Measurements from ENCODE around the gene MED25.

MED25 gene

DNA sequence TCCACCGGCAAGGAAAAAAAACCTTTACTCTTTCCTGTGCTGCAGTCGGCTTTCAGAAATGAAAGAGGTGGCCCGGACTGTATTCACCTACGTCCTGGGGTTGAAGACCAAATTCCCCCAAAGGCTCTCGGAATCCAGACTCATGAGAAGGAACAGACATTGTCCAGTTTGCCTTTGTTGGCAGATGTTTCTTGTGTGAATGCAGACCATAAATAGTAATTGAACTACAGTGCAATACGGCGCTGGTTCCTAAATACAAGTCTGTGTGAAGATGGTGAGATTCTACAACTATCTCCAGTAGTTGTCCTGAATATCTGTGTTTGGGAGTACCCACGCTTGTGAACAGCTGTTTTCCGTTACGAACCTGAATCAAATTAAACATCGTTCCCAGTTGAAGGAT lies 21.6 kb downstream of the MED25 start:
- Histone ChIP-seq H3K4me3 (IDR thresholded peaks at IDR 0.05; ENCODE audit: insufficient read depth, low read depth, low read length) (no peak overlapping the region), H3K27me3 (ENCODE audit: insufficient read depth, low read depth) (no peaks in the 10 kb centered on the region), H2AFZ (ENCODE audit: low read depth) (no peak overlapping the region), H4K20me1 (ENCODE audit: insufficient read depth) (no peaks in the 10 kb centered on the region), H3K27ac (no peak overlapping the region), H3K79me2 (ENCODE audit: insufficient read depth, low read depth) (no peaks in the 10 kb centered on the region), H3K9ac (no peak overlapping the region), H3K4me1 (ENCODE audit: low read depth, poor library complexity, severe bottlenecking) (peaks cover 10% of the 10 kb centered on the region), H3K36me3 (ENCODE audit: insufficient read depth) (no peaks in the 10 kb centered on the region; the same call in 1 of the 2 replicates), H3K4me2 (no peak overlapping the region)
- TF ChIP-seq, protein P1, sequence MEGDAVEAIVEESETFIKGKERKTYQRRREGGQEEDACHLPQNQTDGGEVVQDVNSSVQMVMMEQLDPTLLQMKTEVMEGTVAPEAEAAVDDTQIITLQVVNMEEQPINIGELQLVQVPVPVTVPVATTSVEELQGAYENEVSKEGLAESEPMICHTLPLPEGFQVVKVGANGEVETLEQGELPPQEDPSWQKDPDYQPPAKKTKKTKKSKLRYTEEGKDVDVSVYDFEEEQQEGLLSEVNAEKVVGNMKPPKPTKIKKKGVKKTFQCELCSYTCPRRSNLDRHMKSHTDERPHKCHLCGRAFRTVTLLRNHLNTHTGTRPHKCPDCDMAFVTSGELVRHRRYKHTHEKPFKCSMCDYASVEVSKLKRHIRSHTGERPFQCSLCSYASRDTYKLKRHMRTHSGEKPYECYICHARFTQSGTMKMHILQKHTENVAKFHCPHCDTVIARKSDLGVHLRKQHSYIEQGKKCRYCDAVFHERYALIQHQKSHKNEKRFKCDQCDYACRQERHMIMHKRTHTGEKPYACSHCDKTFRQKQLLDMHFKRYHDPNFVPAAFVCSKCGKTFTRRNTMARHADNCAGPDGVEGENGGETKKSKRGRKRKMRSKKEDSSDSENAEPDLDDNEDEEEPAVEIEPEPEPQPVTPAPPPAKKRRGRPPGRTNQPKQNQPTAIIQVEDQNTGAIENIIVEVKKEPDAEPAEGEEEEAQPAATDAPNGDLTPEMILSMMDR (conservative IDR thresholded peaks at IDR 0.05; ENCODE audit: low read depth, low read length) = no peak

DNA sequence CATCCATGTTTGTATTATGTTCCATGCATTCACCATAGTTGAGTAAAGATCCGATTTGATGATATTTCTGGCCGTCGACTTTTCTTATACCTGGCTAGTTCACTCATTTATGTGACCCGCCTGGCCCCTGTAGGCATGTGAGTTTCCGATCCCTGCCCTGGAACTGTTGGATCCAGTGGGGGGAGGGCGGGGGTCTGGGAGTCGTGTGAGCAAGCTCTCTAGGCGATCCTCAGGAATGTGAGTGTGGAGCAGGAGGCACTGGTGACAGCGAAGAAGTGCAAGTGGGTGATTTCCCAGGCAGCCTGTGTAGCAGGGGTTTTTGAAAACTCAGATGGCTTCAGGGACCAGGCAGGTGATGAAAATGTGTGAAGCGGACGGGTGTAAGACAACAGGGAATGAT lies 22.2 kb downstream of the MED25 start:
- Histone ChIP-seq H3K36me3 (ENCODE audit: insufficient read depth) (no peaks in the 10 kb centered on the region; the same call in 1 of the 2 replicates), H3K4me3 (IDR thresholded peaks at IDR 0.05; ENCODE audit: insufficient read depth, low read depth, low read length) (no peak overlapping the region), H3K27ac (no peak overlapping the region), H3K79me2 (ENCODE audit: insufficient read depth, low read depth) (no peaks in the 10 kb centered on the region), H3K4me2 (no peak overlapping the region), H3K27me3 (ENCODE audit: insufficient read depth, low read depth) (no peaks in the 10 kb centered on the region), H3K9ac (no peak overlapping the region), H4K20me1 (ENCODE audit: insufficient read depth) (no peaks in the 10 kb centered on the region), H3K4me1 (ENCODE audit: low read depth, poor library complexity, severe bottlenecking) (peaks cover 16% of the 10 kb centered on the region), H2AFZ (ENCODE audit: low read depth) (no peak overlapping the region)
- TF ChIP-seq, protein P1 (conservative IDR thresholded peaks at IDR 0.05; ENCODE audit: low read depth, low read length) = no peak

DNA sequence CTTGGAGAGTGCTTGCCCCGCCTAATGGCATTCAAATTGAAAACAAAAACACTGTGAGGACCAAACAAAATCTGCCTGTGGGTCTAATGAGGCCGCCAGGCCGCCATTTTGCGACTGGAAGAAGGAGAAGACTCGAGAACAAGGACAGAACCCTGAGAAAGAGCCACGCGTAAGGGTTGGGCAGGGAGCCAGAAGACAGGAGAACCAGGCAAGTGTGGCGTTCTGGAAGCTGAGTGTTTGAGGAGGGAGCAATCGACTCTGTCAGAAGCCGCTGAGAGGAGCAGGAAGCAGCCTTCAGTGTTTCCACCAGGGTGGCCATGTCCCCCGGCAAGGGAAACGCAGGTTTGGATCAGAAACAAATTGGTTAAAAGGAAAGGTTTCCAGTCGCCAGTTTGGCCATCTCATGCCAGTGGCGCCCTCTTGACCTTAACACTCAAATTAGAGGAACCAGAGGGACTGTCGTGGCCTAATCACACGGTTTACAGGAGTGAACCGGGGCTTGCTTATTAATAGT lies 22.7 kb downstream of the MED25 start:
- H3K79me2 ChIP-seq (ENCODE audit: insufficient read depth, low read depth) = no peaks in the 10 kb centered on the region
- no peaks in the 10 kb centered on the region for H4K20me1 ChIP-seq (ENCODE audit: insufficient read depth)
- no peaks in the 10 kb centered on the region; the same call in 1 of the 2 replicates for H3K36me3 ChIP-seq (ENCODE audit: insufficient read depth)
- no peaks in the 10 kb centered on the region for H3K27me3 ChIP-seq (ENCODE audit: insufficient read depth, low read depth)
- H3K27ac ChIP-seq = no peak overlapping the region
- no peak overlapping the region for H3K4me3 ChIP-seq (IDR thresholded peaks at IDR 0.05; ENCODE audit: insufficient read depth, low read depth, low read length)
- H2AFZ ChIP-seq (ENCODE audit: low read depth) = no peak overlapping the region
- H3K9ac ChIP-seq = no peak overlapping the region
- TF ChIP-seq, protein P1 (conservative IDR thresholded peaks at IDR 0.05; ENCODE audit: low read depth, low read length) = no peak
- H3K4me1 ChIP-seq (ENCODE audit: low read depth, poor library complexity, severe bottlenecking) = peaks cover 21% of the 10 kb centered on the region
- no peak overlapping the region for H3K4me2 ChIP-seq

DNA sequence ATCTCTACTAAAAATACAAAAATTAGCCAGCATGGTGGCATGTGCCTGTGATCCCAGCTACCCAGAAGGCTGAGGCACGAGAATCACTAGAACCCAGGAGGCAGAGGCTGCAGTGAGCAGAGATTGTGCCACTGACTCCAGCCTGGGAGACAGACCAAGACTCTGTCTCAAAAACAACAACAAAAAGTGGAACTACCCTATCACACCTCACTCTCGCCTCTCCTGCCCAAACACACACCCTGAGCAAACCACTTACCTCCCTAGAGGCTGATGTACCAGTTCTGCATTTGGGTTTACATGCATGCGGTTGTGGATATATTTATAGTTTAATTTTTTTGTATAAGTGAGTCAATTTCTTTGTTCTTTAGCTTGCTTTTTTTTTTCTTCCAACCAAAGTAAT lies 25.2 kb downstream of the MED25 start:
- Histone ChIP-seq H3K27me3 (ENCODE audit: insufficient read depth, low read depth) (no peaks in the 10 kb centered on the region), H3K4me1 (ENCODE audit: low read depth, poor library complexity, severe bottlenecking) (peaks cover 42% of the 10 kb centered on the region), H3K79me2 (ENCODE audit: insufficient read depth, low read depth) (no peaks in the 10 kb centered on the region), H3K36me3 (ENCODE audit: insufficient read depth) (no peaks in the 10 kb centered on the region), H2AFZ (ENCODE audit: low read depth) (no peak overlapping the region), H3K4me2 (no peak overlapping the region), H4K20me1 (ENCODE audit: insufficient read depth) (no peaks in the 10 kb centered on the region), H3K27ac (no peak overlapping the region), H3K4me3 (IDR thresholded peaks at IDR 0.05; ENCODE audit: insufficient read depth, low read depth, low read length) (no peak overlapping the region), H3K9ac (no peak overlapping the region)
- TF ChIP-seq, protein P1 (conservative IDR thresholded peaks at IDR 0.05; ENCODE audit: low read depth, low read length) = no peak
